CD4-positive, alpha-beta memory T cell (primary cell): ENCODE results near the gene ATP7A. TPM values are rescaled to one million over a fixed set of nuclear protein-coding genes. Genes with fewer than 3 reads are reported as not detected.

Experiments
- CTCF ChIA-PET: fragments of 350-600 bp; sonication (Branson Sonifier 250); formaldehyde crosslinking; loops from one replicate; lab custom pipeline; 2021; ENCODE audit warnings: inconsistent platforms; ENCODE audit not compliant: partially characterized antibody; lab: Charles Lee
- POLR2A ChIA-PET: fragments of 350-600 bp; sonication (Branson Sonifier 250); formaldehyde crosslinking; loops from one replicate; lab custom pipeline; 2021; ENCODE audit not compliant: partially characterized antibody; lab: Charles Lee
- DNase-seq, 5 donors: peaks; one replicate each; pipeline versions ENCODE4 v3.0.0 to v3.0.0-alpha.2; 2020 to 2022; ENCODE audit warnings: mixed read lengths in 1 of 5
- H3K27ac ChIP-seq: one replicate; pipeline ENCODE4 v1.7.0; 2013; ENCODE audit warnings: low read depth, low read length
- H3K27me3 ChIP-seq: 2 replicates; pipeline ENCODE4 v1.7.0; 2013; ENCODE audit warnings: mild to moderate bottlenecking, low read length, moderate library complexity; ENCODE audit not compliant: insufficient read depth
- H3K36me3 ChIP-seq: 2 replicates; pipeline ENCODE4 v1.7.0; 2013; ENCODE audit warnings: mild to moderate bottlenecking, low read length, moderate library complexity; ENCODE audit not compliant: insufficient read depth
- H3K4me1 ChIP-seq: 2 replicates; pipeline ENCODE4 v1.7.0; 2013; ENCODE audit warnings: mild to moderate bottlenecking, low read length, moderate library complexity; ENCODE audit not compliant: insufficient read depth
- H3K4me3 ChIP-seq, 2 donors: one replicate each; pipeline ENCODE4 v1.7.0; 2013; ENCODE audit warnings: low read length in 2 of 2, mild to moderate bottlenecking in 1 of 2
- H3K9me3 ChIP-seq, 2 donors: one replicate each; pipeline ENCODE4 v1.7.0; 2013; ENCODE audit warnings: low read length in 2 of 2, control low read depth in 1 of 2; ENCODE audit not compliant: control insufficient read depth in 1 of 2
- H3K27ac Mint-ChIP-seq, 7 donors: one replicate each; pipeline ENCODE4 v1.8.0; 2020 to 2021; ENCODE audit warnings: mixed read lengths in 7 of 7, mild to moderate bottlenecking in 6 of 7, inconsistent platforms in 3 of 7, moderate library complexity in 3 of 7
- H3K27me3 Mint-ChIP-seq, 2 donors: one replicate each; pipeline ENCODE4 v1.8.0; 2020 to 2021; ENCODE audit warnings: mixed read lengths in 2 of 2
- H3K36me3 Mint-ChIP-seq, 2 donors: one replicate each; pipeline ENCODE4 v1.8.0; 2020 to 2021; ENCODE audit warnings: mixed read lengths in 2 of 2, inconsistent platforms in 1 of 2, mild to moderate bottlenecking in 1 of 2
- H3K4me1 Mint-ChIP-seq, 4 donors: one replicate each; pipeline ENCODE4 v1.8.0; 2020 to 2021; ENCODE audit warnings: mixed read lengths in 4 of 4, mild to moderate bottlenecking in 1 of 4
- H3K4me3 Mint-ChIP-seq, 8 donors: one replicate each; pipeline ENCODE4 v1.8.0; 2020 to 2021; ENCODE audit warnings: mixed read lengths in 8 of 8, mild to moderate bottlenecking in 7 of 8, moderate library complexity in 6 of 8, inconsistent platforms in 3 of 8
- H3K9me3 Mint-ChIP-seq, 8 donors: one replicate each; pipeline ENCODE4 v1.8.0; 2020 to 2021; ENCODE audit warnings: mixed read lengths in 8 of 8, mild to moderate bottlenecking in 5 of 8, inconsistent platforms in 3 of 8, moderate library complexity in 1 of 8
- intact Hi-C: fragments of 100-400 bp; cut with micrococcal nuclease; formaldehyde crosslinking; loops from one replicate; pipeline ENCODE4 v1.15.1; 2023
- polyA plus RNA-seq, 2 donors: library from polyadenylated mRNA; unstranded; fragments of 300-500 nt; fragmentation: Illumina TruSeq; gene quantifications; one replicate each; pipeline ENCODE4 v1.2.3, GENCODE V29; 2021
- total RNA-seq, 2 experiments: library from RNA; stranded (reverse); gene quantifications; one replicate each; pipeline ENCODE4 v1.2.3, GENCODE V29; 2021

Gene ATP7A
- total and polyA plus RNA-seq, 4 experiments from 2014 or later, result 3.2 to 16.8 (median 10.9) TPM

- peaks cover 0 to 6% of the 10 kb centered on the region in 2 donors for H3K36me3 Mint-ChIP-seq
- H3K4me3 ChIP-seq, result no peak overlapping the region
- no peak for DNase-seq
- no peaks in the 10 kb centered on the region for H3K9me3 Mint-ChIP-seq
- ChIA-PET POLR2A (no interaction called here), CTCF (interaction anchor here (0.9 kb wide), 1 partner anchor 1749 kb away, joined by 3 read pairs; no protein-coding TSS in a partner anchor)
- H3K27ac ChIP-seq, result no peak overlapping the region
- H3K27me3 ChIP-seq, result no peaks in the 10 kb centered on the region
- H3K9me3 ChIP-seq, result no peaks in the 10 kb centered on the region
- intact Hi-C loops, result no loop called here
- H3K4me1 ChIP-seq, result no peaks in the 10 kb centered on the region
- H3K4me3 Mint-ChIP-seq, result no peak overlapping the region
- H3K27ac Mint-ChIP-seq, result no peak overlapping the region
- H3K27me3 Mint-ChIP-seq, result no peaks in the 10 kb centered on the region
- H3K36me3 ChIP-seq, result no peaks in the 10 kb centered on the region
- H3K4me1 Mint-ChIP-seq, result peaks cover 0 to 7% (median 3%) of the 10 kb centered on the region in 4 donors
Measured at GRCh38 chrX:78027798-78028197, 117.3 kb downstream of the ATP7A start.

- no peak overlapping the region for H3K27ac ChIP-seq
- H3K27me3 ChIP-seq, result no peaks in the 10 kb centered on the region
- ChIA-PET POLR2A (no interaction called here), CTCF (interaction anchor here (0.8 kb wide), 1 partner anchor 1751 kb away, joined by 3 read pairs; no protein-coding TSS in a partner anchor)
- no peaks in the 10 kb centered on the region for H3K4me1 ChIP-seq
- no peaks in the 10 kb centered on the region for H3K36me3 ChIP-seq
- Mint-ChIP-seq H3K9me3 (no peaks in the 10 kb centered on the region), H3K4me3 (no peak overlapping the region), H3K27ac (no peak overlapping the region), H3K36me3 (peaks cover 0 to 12% of the 10 kb centered on the region in 2 donors), H3K4me1 (peaks cover 0 to 5% (median 1%) of the 10 kb centered on the region in 4 donors), H3K27me3 (no peaks in the 10 kb centered on the region)
- no peaks in the 10 kb centered on the region for H3K9me3 ChIP-seq
- H3K4me3 ChIP-seq, result no peak overlapping the region
- intact Hi-C loops, result no loop called here
- no peak for DNase-seq
Measured at GRCh38 chrX:78029663-78030062, 119.2 kb downstream of the ATP7A start.

GRCh38 chrX:78035061-78035460 lies 124.6 kb downstream of the ATP7A start:
- Histone ChIP-seq H3K4me3 (no peak overlapping the region), H3K27ac (no peak overlapping the region), H3K36me3 (no peaks in the 10 kb centered on the region), H3K27me3 (no peaks in the 10 kb centered on the region), H3K9me3 (no peaks in the 10 kb centered on the region), H3K4me1 (no peaks in the 10 kb centered on the region)
- no peak overlapping the region for H3K27ac Mint-ChIP-seq
- H3K36me3 Mint-ChIP-seq, result peaks cover 8 to 35% of the 10 kb centered on the region in 2 donors
- no peak for DNase-seq
- H3K9me3 Mint-ChIP-seq, result no peaks in the 10 kb centered on the region
- ChIA-PET CTCF (interaction anchor here (1.4 kb wide), 1 partner anchor 10 kb away, joined by 4 read pairs; no protein-coding TSS in a partner anchor), POLR2A (interaction anchor here (0.6 kb wide), 1 partner anchor 62 kb away, joined by 3 read pairs; no protein-coding TSS in a partner anchor)
- no peak overlapping the region for H3K4me3 Mint-ChIP-seq
- H3K4me1 Mint-ChIP-seq, result no peaks in the 10 kb centered on the region
- H3K27me3 Mint-ChIP-seq, result no peaks in the 10 kb centered on the region
- intact Hi-C loops, result no loop called here

- no peaks in the 10 kb centered on the region for H3K4me1 ChIP-seq
- CTCF ChIA-PET, result no interaction called here
- Mint-ChIP-seq H3K36me3 (peaks cover 8 to 35% of the 10 kb centered on the region in 2 donors), H3K4me3 (no peak overlapping the region), H3K9me3 (no peaks in the 10 kb centered on the region), H3K27ac (no peak overlapping the region), H3K4me1 (no peaks in the 10 kb centered on the region), H3K27me3 (no peaks in the 10 kb centered on the region)
- POLR2A ChIA-PET, result no interaction called here
- H3K4me3 ChIP-seq, result no peak overlapping the region
- no peaks in the 10 kb centered on the region for H3K27me3 ChIP-seq
- no peaks in the 10 kb centered on the region for H3K9me3 ChIP-seq
- DNase-seq, result no peak
- H3K27ac ChIP-seq, result no peak overlapping the region
- intact Hi-C loops, result no loop called here
- no peaks in the 10 kb centered on the region for H3K36me3 ChIP-seq
Measured at GRCh38 chrX:78037881-78038280, 127.4 kb downstream of the ATP7A start.

GRCh38 chrX:78042601-78043000 lies 132.1 kb downstream of the ATP7A start:
- peaks cover 15 to 32% of the 10 kb centered on the region in 2 donors for H3K36me3 Mint-ChIP-seq
- Histone ChIP-seq H3K27me3 (no peaks in the 10 kb centered on the region), H3K27ac (no peak overlapping the region), H3K4me1 (no peaks in the 10 kb centered on the region), H3K9me3 (no peaks in the 10 kb centered on the region), H3K4me3 (no peak overlapping the region), H3K36me3 (no peaks in the 10 kb centered on the region)
- H3K9me3 Mint-ChIP-seq, result no peaks in the 10 kb centered on the region
- ChIA-PET CTCF (no interaction called here), POLR2A (no interaction called here)
- H3K4me1 Mint-ChIP-seq, result no peaks in the 10 kb centered on the region
- no peaks in the 10 kb centered on the region for H3K27me3 Mint-ChIP-seq
- H3K27ac Mint-ChIP-seq, result no peak overlapping the region
- no peak overlapping the region for H3K4me3 Mint-ChIP-seq
- intact Hi-C loops, result no loop called here
- DNase-seq, result no peak

GRCh38 chrX:78046362-78046761 lies 135.9 kb downstream of the ATP7A start:
- Mint-ChIP-seq H3K36me3 (peaks cover 17 to 26% of the 10 kb centered on the region in 2 donors), H3K27me3 (no peaks in the 10 kb centered on the region), H3K27ac (no peak overlapping the region), H3K4me1 (no peaks in the 10 kb centered on the region), H3K9me3 (no peaks in the 10 kb centered on the region), H3K4me3 (no peak overlapping the region)
- no peaks in the 10 kb centered on the region for H3K9me3 ChIP-seq
- no peak for DNase-seq
- H3K27ac ChIP-seq, result no peak overlapping the region
- H3K4me1 ChIP-seq, result no peaks in the 10 kb centered on the region
- intact Hi-C loops, result no loop called here
- H3K27me3 ChIP-seq, result no peaks in the 10 kb centered on the region
- ChIA-PET POLR2A (no interaction called here), CTCF (no interaction called here)
- no peak overlapping the region for H3K4me3 ChIP-seq
- no peaks in the 10 kb centered on the region for H3K36me3 ChIP-seq

GRCh38 chrX:78048052-78048451 lies 137.6 kb downstream of the ATP7A start:
- Mint-ChIP-seq H3K9me3 (peaks cover 0 to 5% (median 1%) of the 10 kb centered on the region in 8 donors), H3K4me1 (no peaks in the 10 kb centered on the region), H3K27ac (peak overlapping the region in 1 of 7 donors; percentile 3), H3K36me3 (peaks cover 22 to 24% of the 10 kb centered on the region in 2 donors), H3K27me3 (no peaks in the 10 kb centered on the region), H3K4me3 (no peak overlapping the region)
- Histone ChIP-seq H3K36me3 (no peaks in the 10 kb centered on the region), H3K27me3 (no peaks in the 10 kb centered on the region), H3K27ac (no peak overlapping the region), H3K4me1 (no peaks in the 10 kb centered on the region), H3K9me3 (no peaks in the 10 kb centered on the region), H3K4me3 (no peak overlapping the region)
- intact Hi-C loops, result no loop called here
- DNase-seq, result no peak
- POLR2A ChIA-PET, result no interaction called here
- CTCF ChIA-PET, result no interaction called here
